IMR-90 (cell line): ENCODE data around the gene THBS1. TPM values are rescaled to one million over a fixed set of nuclear protein-coding genes. Genes with fewer than 3 reads are reported as not detected.
A peak's percentile ranks its signal among the peaks of the same experiment; 100 is the strongest.

Source experiments
- ATAC-seq: fragments of 200-7000 bp; cut with Tn5 transposase; 2 replicates; pipeline ENCODE4 v1.9.1; 2020; ENCODE audit warnings: low read depth, mild to moderate bottlenecking, moderate library complexity
- BruUV-seq: library from RNA; stranded (reverse); fragments of 400-500 nt; replicated peaks from 2 replicates; lab custom pipeline; 2021; lab: Mats Ljungman, UMichigan
- CTCF ChIA-PET: fragments of 300-600 bp; formaldehyde crosslinking; extraction: SDS; loops from one replicate; lab custom pipeline; 2021; ENCODE audit warnings: antibody characterized with exemption; lab: Yijun Ruan, JAX
- POLR2A ChIA-PET: fragments of 300-600 bp; sonication (Branson Sonifier 250); formaldehyde crosslinking; loops from one replicate; lab custom pipeline; 2022; ENCODE audit warnings: antibody characterized with exemption; ENCODE audit not compliant: unreplicated experiment; lab: Charles Lee
- DNase-seq: peaks from one replicate; pipeline ENCODE4 v3.0.0; 2013
- H2AFZ ChIP-seq: replicated peaks from 2 replicates; pipeline ENCODE3; 2013; ENCODE audit warnings: low read length, mild to moderate bottlenecking; ENCODE audit not compliant: poor library complexity
- H2AK5ac ChIP-seq: 2 replicates; pipeline ENCODE4 v1.6.1; 2013; ENCODE audit warnings: low read depth, low read length, inconsistent platforms
- H2AK9ac ChIP-seq: replicated peaks from 2 replicates; pipeline ENCODE3; 2013; ENCODE audit warnings: mild to moderate bottlenecking, low read depth, low read length, moderate library complexity; ENCODE audit not compliant: poor library complexity
- H2BK120ac ChIP-seq: 2 replicates; pipeline ENCODE4 v1.6.1; 2013; ENCODE audit warnings: low read depth, low read length, inconsistent platforms
- H2BK15ac ChIP-seq: 3 replicates; pipeline ENCODE4 v1.6.1; 2013; ENCODE audit warnings: low read depth, low read length, inconsistent platforms
- H2BK20ac ChIP-seq: 2 replicates; pipeline ENCODE4 v1.6.1; 2013; ENCODE audit warnings: low read depth, mild to moderate bottlenecking, inconsistent platforms, low read length, moderate library complexity
- H2BK5ac ChIP-seq: 2 replicates; pipeline ENCODE4 v1.6.1; 2013; ENCODE audit warnings: mild to moderate bottlenecking, low read depth, low read length, inconsistent platforms; ENCODE audit not compliant: poor library complexity, severe bottlenecking
- H3K14ac ChIP-seq: replicated peaks from 2 replicates; pipeline ENCODE4 v1.6.1; 2013; ENCODE audit warnings: low read depth, low read length, inconsistent platforms
- H3K18ac ChIP-seq: 2 replicates; pipeline ENCODE4 v1.6.1; 2013; ENCODE audit warnings: low read depth, low read length, control low read depth
- H3K23ac ChIP-seq: 2 replicates; pipeline ENCODE4 v1.6.1; 2013; ENCODE audit warnings: low read depth, low read length, inconsistent platforms
- H3K27ac ChIP-seq: 2 replicates; pipeline ENCODE4 v1.5.1; 2013; ENCODE audit warnings: mild to moderate bottlenecking, control low read depth, low read length; ENCODE audit not compliant: insufficient read depth
- H3K27me3 ChIP-seq: 2 replicates; pipeline ENCODE4 v1.6.1; 2013; ENCODE audit warnings: low read length; ENCODE audit not compliant: control insufficient read depth, insufficient read depth
- H3K36me3 ChIP-seq: 2 replicates; pipeline ENCODE4 v1.6.1; 2013; ENCODE audit warnings: low read length, mixed read lengths; ENCODE audit not compliant: control insufficient read depth, insufficient read depth
- H3K4ac ChIP-seq: 2 replicates; pipeline ENCODE4 v1.6.1; 2013; ENCODE audit warnings: low read depth, low read length, inconsistent platforms
- H3K4me1 ChIP-seq: 2 replicates; pipeline ENCODE4 v1.6.1; 2013; ENCODE audit warnings: low read length, mixed read lengths; ENCODE audit not compliant: control insufficient read depth, insufficient read depth
- H3K4me2 ChIP-seq: 2 replicates; pipeline ENCODE4 v1.6.1; 2013; ENCODE audit warnings: low read depth, mild to moderate bottlenecking, control low read depth, low read length, moderate library complexity
- H3K4me3 ChIP-seq: 2 replicates; pipeline ENCODE4 v1.5.1; 2013; ENCODE audit warnings: low read depth, mild to moderate bottlenecking, control low read depth, low read length, moderate library complexity; ENCODE audit not compliant: insufficient read depth
- H3K56ac ChIP-seq: 2 replicates; pipeline ENCODE4 v1.6.1; 2013; ENCODE audit warnings: low read length, inconsistent platforms; ENCODE audit not compliant: insufficient read depth; ENCODE audit errors: extremely low read depth
- H3K79me1 ChIP-seq, 2 experiments: 2 replicates each; pipeline ENCODE4 v1.6.1; 2013; ENCODE audit warnings: low read length in 2 of 2, inconsistent platforms in 1 of 2, low read depth in 1 of 2
- H3K9ac ChIP-seq: 2 replicates; pipeline ENCODE4 v1.6.1; 2013; ENCODE audit warnings: low read depth, low read length, control low read depth
- H3K9me1 ChIP-seq: 2 replicates; pipeline ENCODE4 v1.6.1; 2013; ENCODE audit warnings: low read length, inconsistent platforms; ENCODE audit not compliant: insufficient read depth
- H3K9me3 ChIP-seq: 2 replicates; pipeline ENCODE4 v1.6.1; 2013; ENCODE audit warnings: low read length; ENCODE audit not compliant: control insufficient read depth, insufficient read depth
- H4K20me1 ChIP-seq: 2 replicates; pipeline ENCODE4 v1.6.1; 2013; ENCODE audit warnings: low read length, inconsistent platforms; ENCODE audit not compliant: insufficient read depth
- H4K5ac ChIP-seq: 2 replicates; pipeline ENCODE4 v1.6.1; 2013; ENCODE audit warnings: mild to moderate bottlenecking, low read depth, low read length, control low read depth
- H4K8ac ChIP-seq, 2 experiments: 2 replicates each; pipeline ENCODE4 v1.6.1; 2013; ENCODE audit warnings: low read depth in 2 of 2, low read length in 2 of 2, control low read depth in 1 of 2, inconsistent platforms in 1 of 2
- H4K91ac ChIP-seq: 2 replicates; pipeline ENCODE4 v1.6.1; 2013; ENCODE audit warnings: low read depth, low read length, inconsistent platforms; ENCODE audit not compliant: insufficient read depth
- CHD1 ChIP-seq: IDR thresholded peaks from 2 replicates; pipeline ENCODE4 v1.6.1; 2012; ENCODE audit warnings: low read depth, low read length, improper control_type of control experiment
- POLR2A ChIP-seq: IDR thresholded peaks from 2 replicates; pipeline ENCODE4 v1.6.1; 2012; ENCODE audit warnings: mild to moderate bottlenecking, low read depth, low read length
- RAD21 ChIP-seq: IDR thresholded peaks from 2 replicates; pipeline ENCODE4 v1.6.1; 2012; ENCODE audit warnings: low read length, improper control_type of control experiment
- SMC3 ChIP-seq: fragments of 150-350 bp; IDR thresholded peaks from 2 replicates; pipeline ENCODE4 v1.6.1; 2016; ENCODE audit warnings: low read depth, mild to moderate bottlenecking, antibody characterized with exemption, low read length, moderate library complexity
- WGBS, 2 experiments: methylation state at CpG; one replicate each; pipeline versions ENCODE4 v1.1.5 to v1.1.7; 2013; ENCODE audit warnings: missing lambda C conversion rate in 2 of 2; ENCODE audit not compliant: insufficient read length in 1 of 2; ENCODE audit errors: extremely low coverage in 2 of 2; 5-methylcytosine and 5-hydroxymethylcytosine counted together
- dilution Hi-C: fragments of 300-500 bp; cut with HindIII; formaldehyde crosslinking; loops from one replicate; pipeline ENCODE4 v1.14.3; 2018; ENCODE audit warnings: low sequenced_read_pairs; ENCODE audit not compliant: unreplicated experiment
- in situ Hi-C: fragments of 300-500 bp; cut with MboI; formaldehyde crosslinking; loops from 3 replicates; pipeline ENCODE4 v1.14.3; 2019; ENCODE audit warnings: low sequenced_read_pairs, inconsistent platforms, mixed read lengths
- intact Hi-C: fragments of 100-400 bp; cut with micrococcal nuclease; formaldehyde crosslinking; loops from 2 replicates; pipeline ENCODE4 v1.10.0; 2022
- polyA plus RNA-seq, 3 experiments: library from polyadenylated mRNA; depleted of rRNA; stranded (reverse); fragments of >200 nt; gene quantifications; 2 replicates each; pipeline ENCODE4 v1.2.3, GENCODE V29; 2012; ENCODE audit warnings: low replicate concordance in 1 of 3
- total RNA-seq: library from RNA; depleted of rRNA; stranded (reverse); fragments of >200 nt; gene quantifications from 2 replicates; pipeline ENCODE4 v1.2.3, GENCODE V29; 2012
- TF ChIP-seq, protein P1 (sequence below): fragments of 150-350 bp; IDR thresholded peaks from 2 replicates; pipeline ENCODE4 v1.6.1; 2016; ENCODE audit warnings: low read depth, mild to moderate bottlenecking, low read length, moderate library complexity, borderline replicate concordance
- TF ChIP-seq, protein P2 (sequence below): conservative IDR thresholded peaks from 2 replicates; pipeline ENCODE4 v1.5.1; 2012; ENCODE audit warnings: mild to moderate bottlenecking, low read depth, low read length, improper control_type of control experiment

Gene THBS1
- total and polyA plus RNA-seq, 2 of the 4 experiments (the other 2 are of a cell fraction): 1,562 to 4,071 TPM

DNA sequence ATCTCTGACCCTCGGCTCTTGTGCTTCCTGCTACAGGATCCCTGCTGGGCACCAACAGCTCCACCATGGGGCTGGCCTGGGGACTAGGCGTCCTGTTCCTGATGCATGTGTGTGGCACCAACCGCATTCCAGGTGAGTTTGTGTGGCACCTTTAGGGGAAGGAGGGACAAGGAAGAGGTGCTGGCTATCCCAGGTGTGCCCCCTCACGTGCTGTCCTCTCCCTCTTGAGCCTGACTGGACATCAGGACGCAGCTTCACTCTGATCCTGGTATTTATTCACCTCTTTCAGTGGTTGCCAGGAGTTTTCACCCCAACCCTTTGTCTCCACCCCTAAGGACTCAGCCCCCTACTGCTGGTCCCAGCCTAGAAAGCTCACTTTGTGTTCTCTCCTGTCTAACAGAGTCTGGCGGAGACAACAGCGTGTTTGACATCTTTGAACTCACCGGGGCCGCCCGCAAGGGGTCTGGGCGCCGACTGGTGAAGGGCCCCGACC, 960 bp downstream of the THBS1 start:
- Histone ChIP-seq H3K9ac (peak overlapping the region; percentile 85), H2AFZ (peak overlapping the region; percentile 59), H2BK5ac (peak overlapping the region; percentile 56), H2BK120ac (peak overlapping the region; percentile 12; the same call in 1 of the 2 replicates), H3K9me1 (peaks cover 15% of the 10 kb centered on the region; the same call in 1 of the 2 replicates), H3K27ac (peak overlapping the region; percentile 78), H3K56ac (peak overlapping the region; percentile 74), H4K20me1 (peaks cover 59% of the 10 kb centered on the region), H4K5ac (peak overlapping the region; percentile 19; the same call in 1 of the 2 replicates), H2AK9ac (peak overlapping the region; percentile 86), H3K36me3 (peaks cover 49% of the 10 kb centered on the region), H3K9me3 (no peaks in the 10 kb centered on the region), H3K4me3 (peak overlapping the region; percentile 80), H4K8ac (peak overlapping the region; percentile 3 to 88; a peak in 3 of 4 replicates), H3K14ac (peak overlapping the region; percentile 95), H3K79me1 (peaks cover 7 to 55% of the 10 kb centered on the region in 2 experiments; a peak in 3 of 4 replicates), H3K4me1 (peaks cover 8% of the 10 kb centered on the region), H3K18ac (peak overlapping the region; percentile 37), H3K27me3 (no peaks in the 10 kb centered on the region), H2AK5ac (peak overlapping the region; percentile 60; the same call in 1 of the 2 replicates), H2BK15ac (no peak overlapping the region), H4K91ac (peak overlapping the region; percentile 71), H2BK20ac (no peak overlapping the region; the same call in 1 of the 2 replicates), H3K4me2 (peak overlapping the region; percentile 63), H3K4ac (peak overlapping the region; percentile 88), H3K23ac (peak overlapping the region; percentile 95)
- CTCF ChIA-PET: interaction anchor here (0.6 to 1.7 kb wide), 6 partner anchors 116 to 740 kb away, joined by 3 to 5 read pairs (median 4); no protein-coding TSS in a partner anchor
- DNase-seq (peak; percentile 65), ATAC-seq (peak; percentile 5)
- in situ Hi-C loops: loop anchor here (5.0 kb wide), 4 partner anchors 410 to 875 kb away; no protein-coding TSS in a partner anchor
- intact Hi-C loops: loop anchor here (2.0 to 5.0 kb wide), 4 partner anchors 295 to 765 kb away; no protein-coding TSS in a partner anchor
- dilution Hi-C loops: no loop called here
- POLR2A ChIA-PET: interaction anchor here (0.5 to 2.7 kb wide), 13 partner anchors 109 to 457 kb away, joined by 3 to 23 read pairs (median 4); no protein-coding TSS in a partner anchor
- WGBS, 2 experiments: 7% methylated on average over 3 of the region's 13 CpGs; no CpG with 5 or more reads in 1 of the 2 experiments
- BruUV-seq: no TSS peak
- peak; percentile 11; the same call in 1 of the 2 replicates for TF ChIP-seq POLR2A
- peak; percentile 26; the same call in 1 of the 2 replicates for TF ChIP-seq SMC3
- peak; percentile 12; the same call in 1 of the 2 replicates for TF ChIP-seq CHD1
- TF ChIP-seq RAD21: peak; percentile 42
- TF ChIP-seq, protein P1, sequence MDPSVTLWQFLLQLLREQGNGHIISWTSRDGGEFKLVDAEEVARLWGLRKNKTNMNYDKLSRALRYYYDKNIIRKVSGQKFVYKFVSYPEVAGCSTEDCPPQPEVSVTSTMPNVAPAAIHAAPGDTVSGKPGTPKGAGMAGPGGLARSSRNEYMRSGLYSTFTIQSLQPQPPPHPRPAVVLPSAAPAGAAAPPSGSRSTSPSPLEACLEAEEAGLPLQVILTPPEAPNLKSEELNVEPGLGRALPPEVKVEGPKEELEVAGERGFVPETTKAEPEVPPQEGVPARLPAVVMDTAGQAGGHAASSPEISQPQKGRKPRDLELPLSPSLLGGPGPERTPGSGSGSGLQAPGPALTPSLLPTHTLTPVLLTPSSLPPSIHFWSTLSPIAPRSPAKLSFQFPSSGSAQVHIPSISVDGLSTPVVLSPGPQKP: no peak
- TF ChIP-seq, protein P2, sequence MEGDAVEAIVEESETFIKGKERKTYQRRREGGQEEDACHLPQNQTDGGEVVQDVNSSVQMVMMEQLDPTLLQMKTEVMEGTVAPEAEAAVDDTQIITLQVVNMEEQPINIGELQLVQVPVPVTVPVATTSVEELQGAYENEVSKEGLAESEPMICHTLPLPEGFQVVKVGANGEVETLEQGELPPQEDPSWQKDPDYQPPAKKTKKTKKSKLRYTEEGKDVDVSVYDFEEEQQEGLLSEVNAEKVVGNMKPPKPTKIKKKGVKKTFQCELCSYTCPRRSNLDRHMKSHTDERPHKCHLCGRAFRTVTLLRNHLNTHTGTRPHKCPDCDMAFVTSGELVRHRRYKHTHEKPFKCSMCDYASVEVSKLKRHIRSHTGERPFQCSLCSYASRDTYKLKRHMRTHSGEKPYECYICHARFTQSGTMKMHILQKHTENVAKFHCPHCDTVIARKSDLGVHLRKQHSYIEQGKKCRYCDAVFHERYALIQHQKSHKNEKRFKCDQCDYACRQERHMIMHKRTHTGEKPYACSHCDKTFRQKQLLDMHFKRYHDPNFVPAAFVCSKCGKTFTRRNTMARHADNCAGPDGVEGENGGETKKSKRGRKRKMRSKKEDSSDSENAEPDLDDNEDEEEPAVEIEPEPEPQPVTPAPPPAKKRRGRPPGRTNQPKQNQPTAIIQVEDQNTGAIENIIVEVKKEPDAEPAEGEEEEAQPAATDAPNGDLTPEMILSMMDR: peak; percentile 37
